DOHH2 (cell line): ENCODE results near the gene FBXL14.

ENCODE experiments used
- H3F3A ChIP-seq: fragments of 200-600 bp; sonication (generic), shearing (Covaris generic); 2 replicates; pipeline ENCODE4 v1.6.0; 2016; ENCODE audit warnings: antibody characterized with exemption, mild to moderate bottlenecking; ENCODE audit not compliant: control insufficient read depth, insufficient read depth
- H3K27ac ChIP-seq: fragments of 200-600 bp; sonication (generic); 2 replicates; pipeline ENCODE4 v1.5.1; 2014; ENCODE audit warnings: low read depth, mild to moderate bottlenecking, low read length, moderate library complexity
- H3K27me3 ChIP-seq: fragments of 200-600 bp; sonication (generic); 2 replicates; pipeline ENCODE4 v1.6.1; 2014; ENCODE audit warnings: mild to moderate bottlenecking, low read length, mixed read lengths; ENCODE audit not compliant: control insufficient read depth
- H3K36me3 ChIP-seq: fragments of 200-600 bp; sonication (generic); 2 replicates; pipeline ENCODE4 v1.6.1; 2014; ENCODE audit warnings: mild to moderate bottlenecking, low read length, moderate library complexity, mixed read lengths; ENCODE audit not compliant: control insufficient read depth
- H3K4me1 ChIP-seq: fragments of 200-600 bp; sonication (generic); 2 replicates; pipeline ENCODE4 v1.6.1; 2014; ENCODE audit warnings: mild to moderate bottlenecking, low read length, mixed read lengths; ENCODE audit not compliant: control insufficient read depth
- H3K4me2 ChIP-seq: fragments of 200-600 bp; sonication (generic); 2 replicates; pipeline ENCODE4 v1.6.0; 2014; ENCODE audit warnings: mild to moderate bottlenecking, low read length, moderate library complexity
- H3K4me3 ChIP-seq: fragments of 200-600 bp; sonication (generic); 2 replicates; pipeline ENCODE4 v1.5.1; 2014; ENCODE audit warnings: mild to moderate bottlenecking, low read length, mixed read lengths
- H3K79me2 ChIP-seq: fragments of 200-600 bp; sonication (generic); 2 replicates; pipeline ENCODE4 v1.6.1; 2014; ENCODE audit warnings: mild to moderate bottlenecking, low read length, mixed read lengths; ENCODE audit not compliant: control insufficient read depth
- H3K9me2 ChIP-seq: fragments of 200-600 bp; sonication (generic); replicated peaks from 2 replicates; pipeline ENCODE4 v1.6.1; 2014; ENCODE audit warnings: mild to moderate bottlenecking, low read length, mixed read lengths; ENCODE audit not compliant: control insufficient read depth
- H3K9me3 ChIP-seq: fragments of 200-600 bp; sonication (generic); 2 replicates; pipeline ENCODE4 v1.6.1; 2014; ENCODE audit warnings: antibody characterized with exemption, low read length, mixed read lengths; ENCODE audit not compliant: control insufficient read depth, insufficient read depth
- H4K20me1 ChIP-seq: fragments of 200-600 bp; sonication (generic); 2 replicates; pipeline ENCODE4 v1.6.0; 2014; ENCODE audit warnings: low read depth, mild to moderate bottlenecking, antibody characterized with exemption, low read length, moderate library complexity; ENCODE audit not compliant: control insufficient read depth, insufficient read depth
- EZH2phosphoT487 ChIP-seq: fragments of 200-600 bp; sonication (generic); IDR thresholded peaks from 2 replicates; pipeline ENCODE4 v1.6.1; 2017; ENCODE audit warnings: borderline replicate concordance, mild to moderate bottlenecking, antibody characterized with exemption, low read length, moderate library complexity, mixed read lengths
- TF ChIP-seq, protein P1 (sequence below): fragments of 200-600 bp; sonication (generic); IDR thresholded peaks from one replicate; pipeline ENCODE4 v1.5.1; 2014; ENCODE audit warnings: antibody characterized with exemption, mild to moderate bottlenecking, low read depth, low read length; ENCODE audit not compliant: poor library complexity, severe bottlenecking

FBXL14 gene

DNA sequence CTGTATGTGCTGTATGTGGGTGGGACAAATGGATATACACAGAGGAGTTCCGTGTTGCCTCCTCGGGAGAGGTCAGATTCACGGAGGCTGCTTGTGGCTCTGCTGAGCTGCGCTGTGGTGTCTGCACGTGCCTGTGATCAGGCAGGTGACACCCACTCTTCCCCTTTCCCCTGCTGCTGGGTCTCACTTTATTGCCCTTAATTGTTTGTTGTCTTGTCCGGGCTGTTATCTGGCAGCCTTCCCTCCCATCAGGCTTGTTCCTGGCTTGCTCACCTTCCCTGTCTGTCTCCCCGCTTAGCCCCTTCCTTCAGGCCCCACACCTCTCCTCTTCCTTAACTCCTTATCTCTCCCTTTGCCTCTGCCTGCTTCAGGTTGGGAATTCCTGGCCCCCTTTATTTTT, 48.1 kb upstream of the FBXL14 start:
- Histone ChIP-seq H3K4me3 (no peak overlapping the region), H3K9me3 (no peaks in the 10 kb centered on the region), H3K9me2 (no peaks in the 10 kb centered on the region), H3F3A (no peaks in the 10 kb centered on the region), H3K27me3 (no peaks in the 10 kb centered on the region), H3K27ac (no peak overlapping the region), H3K4me1 (peaks cover 8% of the 10 kb centered on the region), H3K4me2 (no peak overlapping the region), H3K36me3 (no peaks in the 10 kb centered on the region), H3K79me2 (no peaks in the 10 kb centered on the region), H4K20me1 (no peaks in the 10 kb centered on the region)
- TF ChIP-seq, protein P1, sequence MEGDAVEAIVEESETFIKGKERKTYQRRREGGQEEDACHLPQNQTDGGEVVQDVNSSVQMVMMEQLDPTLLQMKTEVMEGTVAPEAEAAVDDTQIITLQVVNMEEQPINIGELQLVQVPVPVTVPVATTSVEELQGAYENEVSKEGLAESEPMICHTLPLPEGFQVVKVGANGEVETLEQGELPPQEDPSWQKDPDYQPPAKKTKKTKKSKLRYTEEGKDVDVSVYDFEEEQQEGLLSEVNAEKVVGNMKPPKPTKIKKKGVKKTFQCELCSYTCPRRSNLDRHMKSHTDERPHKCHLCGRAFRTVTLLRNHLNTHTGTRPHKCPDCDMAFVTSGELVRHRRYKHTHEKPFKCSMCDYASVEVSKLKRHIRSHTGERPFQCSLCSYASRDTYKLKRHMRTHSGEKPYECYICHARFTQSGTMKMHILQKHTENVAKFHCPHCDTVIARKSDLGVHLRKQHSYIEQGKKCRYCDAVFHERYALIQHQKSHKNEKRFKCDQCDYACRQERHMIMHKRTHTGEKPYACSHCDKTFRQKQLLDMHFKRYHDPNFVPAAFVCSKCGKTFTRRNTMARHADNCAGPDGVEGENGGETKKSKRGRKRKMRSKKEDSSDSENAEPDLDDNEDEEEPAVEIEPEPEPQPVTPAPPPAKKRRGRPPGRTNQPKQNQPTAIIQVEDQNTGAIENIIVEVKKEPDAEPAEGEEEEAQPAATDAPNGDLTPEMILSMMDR = no peak
- TF ChIP-seq EZH2phosphoT487 = no peak

- H3K4me1 ChIP-seq = no peaks in the 10 kb centered on the region
- H3K4me3 ChIP-seq = no peak overlapping the region
- no peaks in the 10 kb centered on the region for H3F3A ChIP-seq
- no peak overlapping the region for H3K4me2 ChIP-seq
- no peaks in the 10 kb centered on the region for H3K79me2 ChIP-seq
- H3K9me3 ChIP-seq = no peaks in the 10 kb centered on the region
- no peaks in the 10 kb centered on the region for H3K9me2 ChIP-seq
- H3K36me3 ChIP-seq = no peaks in the 10 kb centered on the region
- no peaks in the 10 kb centered on the region for H4K20me1 ChIP-seq
- H3K27ac ChIP-seq = no peak overlapping the region
- H3K27me3 ChIP-seq = peaks cover 5% of the 10 kb centered on the region
- no peak for TF ChIP-seq EZH2phosphoT487
- TF ChIP-seq, protein P1 = no peak
Observed at GRCh38 chr12:1640328-1641234, 46.2 kb upstream of the FBXL14 start.

DNA sequence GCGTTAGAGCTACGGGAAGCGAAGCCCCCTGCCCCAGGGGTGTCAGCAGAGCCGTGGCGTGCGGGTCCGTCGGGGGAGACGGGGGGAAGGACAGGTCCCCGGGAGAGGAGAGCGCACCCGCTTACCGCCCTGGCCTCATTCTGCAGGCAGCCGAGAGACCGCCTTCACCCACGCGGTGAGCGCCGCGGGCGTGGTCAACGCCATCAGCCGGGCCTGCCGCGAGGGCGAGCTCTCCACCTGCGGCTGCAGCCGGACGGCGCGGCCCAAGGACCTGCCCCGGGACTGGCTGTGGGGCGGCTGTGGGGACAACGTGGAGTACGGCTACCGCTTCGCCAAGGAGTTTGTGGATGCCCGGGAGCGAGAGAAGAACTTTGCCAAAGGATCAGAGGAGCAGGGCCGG, 45.2 kb upstream of the FBXL14 start:
- Histone ChIP-seq H3K4me3 (no peak overlapping the region), H3K9me3 (no peaks in the 10 kb centered on the region), H3F3A (no peaks in the 10 kb centered on the region), H3K79me2 (no peaks in the 10 kb centered on the region), H3K27ac (no peak overlapping the region), H3K4me2 (no peak overlapping the region), H3K36me3 (no peaks in the 10 kb centered on the region), H3K9me2 (no peaks in the 10 kb centered on the region), H3K27me3 (peaks cover 15% of the 10 kb centered on the region), H3K4me1 (no peaks in the 10 kb centered on the region), H4K20me1 (no peaks in the 10 kb centered on the region)
- no peak for TF ChIP-seq EZH2phosphoT487
- TF ChIP-seq, protein P1 = no peak
